ENCODE results near the gene CYP46A1.

The CYP46A1 gene

GRCh38 chr14:99674064-99674650 is 9.9 kb upstream of the CYP46A1 start:
- no peak for DNase-seq (ENCODE audit: low read depth in 1 of 2, low spot score in 1 of 2)
- H3K27me3 ChIP-seq (ENCODE audit: insufficient read depth, poor library complexity, severe bottlenecking), result no peaks in the 10 kb centered on the region
- H3K4me3 ChIP-seq (replicated peaks; ENCODE audit: insufficient read depth, low read length), result no peak overlapping the region
- no peak overlapping the region for H3K27ac ChIP-seq (replicated peaks)
- TF ChIP-seq GABPA (IDR thresholded peaks at IDR 0.05; ENCODE audit: low read depth), result no peak
- TF ChIP-seq SPI1 (IDR thresholded peaks at IDR 0.05; ENCODE audit: borderline replicate concordance, low read depth), result no peak
- TF ChIP-seq REST (IDR thresholded peaks at IDR 0.05; ENCODE audit: insufficient replicate concordance, low read depth), result no peak
- TF ChIP-seq CTCF (IDR thresholded peaks at IDR 0.05; ENCODE audit: insufficient read depth, low read length), result no peak

- no peak for DNase-seq (ENCODE audit: low read depth in 1 of 2, low spot score in 1 of 2)
- H3K27ac ChIP-seq (replicated peaks), result no peak overlapping the region
- H3K4me3 ChIP-seq (replicated peaks; ENCODE audit: insufficient read depth, low read length), result no peak overlapping the region
- no peak for TF ChIP-seq POLR2AphosphoS5 (IDR thresholded peaks at IDR 0.05; ENCODE audit: low read depth)
- no peak for TF ChIP-seq REST (IDR thresholded peaks at IDR 0.05; ENCODE audit: insufficient replicate concordance, low read depth)
- TF ChIP-seq GABPA (IDR thresholded peaks at IDR 0.05; ENCODE audit: low read depth), result no peak
- TF ChIP-seq SPI1 (IDR thresholded peaks at IDR 0.05; ENCODE audit: borderline replicate concordance, low read depth), result no peak
- TF ChIP-seq CTCF (IDR thresholded peaks at IDR 0.05; ENCODE audit: insufficient read depth, low read length), result no peak
- no peaks in the 10 kb centered on the region for H3K27me3 ChIP-seq (ENCODE audit: insufficient read depth, poor library complexity, severe bottlenecking)
These were observed 9.2 kb upstream of the CYP46A1 start for GRCh38 chr14:99674776-99675381.

- no peak for DNase-seq (ENCODE audit: low read depth in 1 of 2, low spot score in 1 of 2)
- TF ChIP-seq CTCF (IDR thresholded peaks at IDR 0.05; ENCODE audit: insufficient read depth, low read length) (no peak), POLR2AphosphoS5 (IDR thresholded peaks at IDR 0.05; ENCODE audit: low read depth) (no peak), SPI1 (IDR thresholded peaks at IDR 0.05; ENCODE audit: borderline replicate concordance, low read depth) (no peak), GABPA (IDR thresholded peaks at IDR 0.05; ENCODE audit: low read depth) (no peak), REST (IDR thresholded peaks at IDR 0.05; ENCODE audit: insufficient replicate concordance, low read depth) (no peak)
- Histone ChIP-seq H3K27me3 (ENCODE audit: insufficient read depth, poor library complexity, severe bottlenecking) (no peaks in the 10 kb centered on the region), H3K4me3 (replicated peaks; ENCODE audit: insufficient read depth, low read length) (no peak overlapping the region), H3K27ac (replicated peaks) (no peak overlapping the region)
These were observed 8.7 kb upstream of the CYP46A1 start for GRCh38 chr14:99675382-99675835.
